NCI-H526 (cell line): ENCODE data around the gene CDC42EP2.

Experiments
- DNase-seq, 2 experiments: peaks; one replicate each; lab custom pipeline; 2025; lab: John Stamatoyannopoulos, UW

The CDC42EP2 gene

GRCh38 chr11:65298131-65298535, 16.5 kb upstream of the CDC42EP2 start:
- DNase-seq = no peak

GRCh38 chr11:65298655-65299179, 15.9 kb upstream of the CDC42EP2 start:
- DNase-seq = no peak

GRCh38 chr11:65300621-65301275, 13.9 kb upstream of the CDC42EP2 start:
- DNase-seq = no peak

- DNase-seq = no peak
These were observed 13.0 kb upstream of the CDC42EP2 start for GRCh38 chr11:65301491-65302329.

GRCh38 chr11:65303555-65303954, 11.1 kb upstream of the CDC42EP2 start:
- no peak for DNase-seq

- DNase-seq = no peak
These were observed 10.6 kb upstream of the CDC42EP2 start for GRCh38 chr11:65304110-65304509.

GRCh38 chr11:65304613-65305012, 10.1 kb upstream of the CDC42EP2 start:
- DNase-seq = no peak

- no peak for DNase-seq
These were observed 9.0 kb upstream of the CDC42EP2 start for GRCh38 chr11:65305501-65306268.

GRCh38 chr11:65307298-65308229, 7.1 kb upstream of the CDC42EP2 start:
- DNase-seq = no peak

- no peak for DNase-seq
These were observed 6.3 kb upstream of the CDC42EP2 start for GRCh38 chr11:65308281-65308891.

- no peak for DNase-seq
These were observed 5.7 kb upstream of the CDC42EP2 start for GRCh38 chr11:65309006-65309405.

GRCh38 chr11:65310215-65310614, 4.5 kb upstream of the CDC42EP2 start:
- peak in 1 of 2 experiments; percentile 37 for DNase-seq

- DNase-seq = no peak
These were observed 3.9 kb upstream of the CDC42EP2 start for GRCh38 chr11:65310736-65311135.

- DNase-seq = no peak
These were observed 3.4 kb upstream of the CDC42EP2 start for GRCh38 chr11:65311170-65311678.

GRCh38 chr11:65315204-65315865, 669 bp downstream of the CDC42EP2 start:
- DNase-seq = peak; percentile 47 to 92

GRCh38 chr11:65315866-65316226, 1.2 kb downstream of the CDC42EP2 start:
- no peak for DNase-seq

GRCh38 chr11:65316227-65317024, 1.8 kb downstream of the CDC42EP2 start:
- no peak for DNase-seq

GRCh38 chr11:65317025-65317786, 2.5 kb downstream of the CDC42EP2 start:
- DNase-seq = peak in 1 of 2 experiments; percentile 23
